ENCODE data around the gene NEK7. TPM values are rescaled to one million over a fixed set of nuclear protein-coding genes. Genes with fewer than 3 reads are reported as not detected.

Gene NEK7
- total and polyA plus RNA-seq, 9 of the 15 experiments (the other 6 are each of a cell fraction or from before 2014, with no cell fraction given) = 8.5 to 37.3 (median 27.7) TPM

GRCh38 chr1:198212126-198212525, 55.3 kb downstream of the NEK7 start:
- BruUV-seq (replicated peaks) = no TSS peak
- Histone ChIP-seq H3K9me3 (replicated peaks; ENCODE audit: control insufficient read depth, insufficient read depth, low read depth, low read length) (peaks cover 24% of the 10 kb centered on the region), H3K36me3 (ENCODE audit: control insufficient read depth, insufficient read depth, low read length) (peaks cover 7% of the 10 kb centered on the region; the same call in 2 of the 3 replicates), H2AFZ (ENCODE audit: low read depth, low read length) (no peak overlapping the region), H3K4me2 (ENCODE audit: insufficient read depth, low read length) (no peak overlapping the region), H3K9ac (ENCODE audit: insufficient read depth in 1 of 2, low read depth in 2 of 2, low read length in 2 of 2) (no peak overlapping the region), H3K27ac (ENCODE audit: extremely low read depth, low read depth, low read length) (no peak overlapping the region), H3K4me3 (no peak overlapping the region), H3K79me2 (ENCODE audit: control insufficient read depth, insufficient read depth, low read length) (peaks cover 4% of the 10 kb centered on the region; the same call in 1 of the 3 replicates), H3K27me3 (ENCODE audit: control insufficient read depth in 2 of 2, insufficient read depth in 2 of 2, low read length in 2 of 2) (no peaks in the 10 kb centered on the region), H4K20me1 (replicated peaks; ENCODE audit: control insufficient read depth, insufficient read depth, low read length) (no peaks in the 10 kb centered on the region), H3K4me1 (replicated peaks in 1 of 2; ENCODE audit: control insufficient read depth in 2 of 2, insufficient read depth in 2 of 2, low read length in 2 of 2) (no peaks in the 10 kb centered on the region), H3K9me1 (ENCODE audit: control insufficient read depth, insufficient read depth, low read length) (no peaks in the 10 kb centered on the region)
- no peak for DNase-seq (ENCODE audit: extremely low read depth in 1 of 4, low spot score in 3 of 4)
- ATAC-seq = no peak
- 94% methylated on average over 8 of the region's 8 CpGs for WGBS (ENCODE audit: insufficient coverage, low coverage, missing lambda C conversion rate)
- intact Hi-C loops (cut with micrococcal nuclease) (no loop called here), in situ Hi-C loops (cut with MboI) (no loop called here)
- ChIA-PET POLR2A (no interaction called here), CTCF (ENCODE audit: low intra/inter-chr PET ratio) (no interaction called here)
- TF ChIP-seq ZNF311 (CRISPR knock-in tag; IDR thresholded peaks at IDR 0.05) (no peak), CXXC5 (CRISPR knock-in tag; IDR thresholded peaks at IDR 0.05) (no peak), SMAD2 (IDR thresholded peaks at IDR 0.05; ENCODE audit: low read depth, low read length) (no peak), ZNF75A (CRISPR knock-in tag; IDR thresholded peaks at IDR 0.05) (no peak)
- FAIRE-seq = no peak

DNA sequence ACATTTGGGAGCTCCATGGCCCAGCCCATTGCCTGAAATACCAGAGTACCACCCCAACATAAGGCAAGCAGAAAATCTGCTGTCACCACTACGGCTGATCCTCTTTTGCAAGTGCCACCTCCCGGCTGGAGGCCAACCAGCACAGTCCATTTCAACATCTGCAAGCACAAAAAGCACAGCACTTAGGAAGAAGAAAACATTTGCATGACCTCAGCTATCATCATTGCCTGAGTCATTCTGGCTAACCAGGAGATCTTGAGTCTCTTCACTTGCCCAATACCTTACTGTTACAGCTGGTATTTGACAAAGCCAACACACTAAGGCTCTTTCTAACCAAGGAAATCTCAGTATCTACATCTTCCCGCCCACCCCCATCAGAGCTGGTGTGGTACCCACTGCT, 55.9 kb downstream of the NEK7 start:
- H3K9me1 ChIP-seq (ENCODE audit: control insufficient read depth, insufficient read depth, low read length) = no peaks in the 10 kb centered on the region
- in situ Hi-C loops (cut with MboI) (no loop called here), intact Hi-C loops (cut with micrococcal nuclease) (no loop called here)
- H3K27ac ChIP-seq (ENCODE audit: extremely low read depth, low read depth, low read length) = no peak overlapping the region
- H3K9me3 ChIP-seq (replicated peaks; ENCODE audit: control insufficient read depth, insufficient read depth, low read depth, low read length) = peaks cover 24% of the 10 kb centered on the region
- DNase-seq (ENCODE audit: extremely low read depth in 1 of 4, low spot score in 3 of 4) (no peak), FAIRE-seq (no peak), ATAC-seq (no peak)
- H3K4me1 ChIP-seq (replicated peaks in 1 of 2; ENCODE audit: control insufficient read depth in 2 of 2, insufficient read depth in 2 of 2, low read length in 2 of 2) = no peaks in the 10 kb centered on the region
- no peak overlapping the region for H3K4me2 ChIP-seq (ENCODE audit: insufficient read depth, low read length)
- no peaks in the 10 kb centered on the region for H3K27me3 ChIP-seq (ENCODE audit: control insufficient read depth in 2 of 2, insufficient read depth in 2 of 2, low read length in 2 of 2)
- no TSS peak for BruUV-seq (replicated peaks)
- H3K4me3 ChIP-seq = no peak overlapping the region
- 91% methylated on average over 3 of the region's 3 CpGs for WGBS (ENCODE audit: insufficient coverage, low coverage, missing lambda C conversion rate)
- no peak overlapping the region for H2AFZ ChIP-seq (ENCODE audit: low read depth, low read length)
- no peak for TF ChIP-seq MTA2 (IDR thresholded peaks at IDR 0.05; ENCODE audit: low read depth)
- no peak for TF ChIP-seq L3MBTL2 (IDR thresholded peaks at IDR 0.05)
- TF ChIP-seq ZNF507 (tag; conservative IDR thresholded peaks at IDR 0.05) = no peak
- TF ChIP-seq NCOA2 (IDR thresholded peaks at IDR 0.05; ENCODE audit: partially characterized antibody in 2 of 2) = no peak
- TF ChIP-seq CSDE1 (IDR thresholded peaks at IDR 0.05) = no peak
- TF ChIP-seq HDAC3 (IDR thresholded peaks at IDR 0.05; ENCODE audit: borderline replicate concordance, partially characterized antibody) = no peak
- H3K36me3 ChIP-seq (ENCODE audit: control insufficient read depth, insufficient read depth, low read length) = peaks cover 7% of the 10 kb centered on the region; the same call in 2 of the 3 replicates
- H4K20me1 ChIP-seq (replicated peaks; ENCODE audit: control insufficient read depth, insufficient read depth, low read length) = no peaks in the 10 kb centered on the region
- POLR2A ChIA-PET = interaction anchor here (0.6 kb wide), 1 partner anchor 234 kb away, joined by 4 read pairs; no protein-coding TSS in a partner anchor
- no peaks in the 10 kb centered on the region; the same call in 2 of the 3 replicates for H3K79me2 ChIP-seq (ENCODE audit: control insufficient read depth, insufficient read depth, low read length)
- H3K9ac ChIP-seq (ENCODE audit: insufficient read depth in 1 of 2, low read depth in 2 of 2, low read length in 2 of 2) = no peak overlapping the region
- CTCF ChIA-PET (ENCODE audit: low intra/inter-chr PET ratio) = no interaction called here
